Activated CD8-positive, alpha-beta memory T cell treated with anti-CD3 and anti-CD28 coated beads, Interleukin-2, amount 50 U/mL, for 4 hours (primary cell): ENCODE measurements around the gene CCDC188.

Experiments used
- DNase-seq: peaks from one replicate; pipeline ENCODE4 v3.0.0-alpha.2; 2020

Gene CCDC188

GRCh38 chr22:20150381-20151275 is at the start of gene CCDC188:
TSS of gene CCDC188 (minus strand) at chr22:20151055. CDS start at chr22:20150986, 69 bp downstream.
- DNase-seq, result no peak

GRCh38 chr22:20199906-20200305 is 49.1 kb upstream of the CCDC188 start:
- no peak for DNase-seq

- DNase-seq, result no peak
Measured at GRCh38 chr22:20199413-20199842, 48.6 kb upstream of the CCDC188 start.

- no peak for DNase-seq
Measured at GRCh38 chr22:20198557-20199319, 47.9 kb upstream of the CCDC188 start.

- no peak for DNase-seq
Measured at GRCh38 chr22:20197407-20198030, 46.7 kb upstream of the CCDC188 start.

- no peak for DNase-seq
Measured at GRCh38 chr22:20196094-20196842, 45.4 kb upstream of the CCDC188 start.

- DNase-seq, result no peak
Measured at GRCh38 chr22:20194681-20195593, 44.1 kb upstream of the CCDC188 start.

GRCh38 chr22:20193761-20194494 is 43.1 kb upstream of the CCDC188 start:
- no peak for DNase-seq

GRCh38 chr22:20192972-20193760 is 42.3 kb upstream of the CCDC188 start:
- DNase-seq, result no peak

- DNase-seq, result no peak
Measured at GRCh38 chr22:20192293-20192971, 41.6 kb upstream of the CCDC188 start.

- no peak for DNase-seq
Measured at GRCh38 chr22:20191803-20192202, 40.9 kb upstream of the CCDC188 start.

- DNase-seq, result no peak
Measured at GRCh38 chr22:20191000-20191515, 40.2 kb upstream of the CCDC188 start.

- DNase-seq, result no peak
Measured at GRCh38 chr22:20188567-20188877, 37.7 kb upstream of the CCDC188 start.

GRCh38 chr22:20187777-20188566 is 37.1 kb upstream of the CCDC188 start:
- DNase-seq, result no peak

- no peak for DNase-seq
Measured at GRCh38 chr22:20186871-20187546, 36.2 kb upstream of the CCDC188 start.

- DNase-seq, result no peak
Measured at GRCh38 chr22:20186183-20186870, 35.5 kb upstream of the CCDC188 start.

- no peak for DNase-seq
Measured at GRCh38 chr22:20185750-20186149, 34.9 kb upstream of the CCDC188 start.
